C4-2B (cell line): ENCODE measurements around the gene GCG.

ENCODE experiments used
- H3K27ac ChIP-seq: fragments of 450-650 bp; 2 replicates; pipeline ENCODE4 v1.5.1; 2017
- ZFX ChIP-seq: fragments of 450-650 bp; IDR thresholded peaks from 2 replicates; pipeline ENCODE4 v1.6.1; 2017
- TF ChIP-seq, protein P1 (sequence below): fragments of 450-650 bp; conservative IDR thresholded peaks from 2 replicates; pipeline ENCODE4 v1.5.1; 2017; ENCODE audit warnings: mild to moderate bottlenecking

The GCG gene

DNA sequence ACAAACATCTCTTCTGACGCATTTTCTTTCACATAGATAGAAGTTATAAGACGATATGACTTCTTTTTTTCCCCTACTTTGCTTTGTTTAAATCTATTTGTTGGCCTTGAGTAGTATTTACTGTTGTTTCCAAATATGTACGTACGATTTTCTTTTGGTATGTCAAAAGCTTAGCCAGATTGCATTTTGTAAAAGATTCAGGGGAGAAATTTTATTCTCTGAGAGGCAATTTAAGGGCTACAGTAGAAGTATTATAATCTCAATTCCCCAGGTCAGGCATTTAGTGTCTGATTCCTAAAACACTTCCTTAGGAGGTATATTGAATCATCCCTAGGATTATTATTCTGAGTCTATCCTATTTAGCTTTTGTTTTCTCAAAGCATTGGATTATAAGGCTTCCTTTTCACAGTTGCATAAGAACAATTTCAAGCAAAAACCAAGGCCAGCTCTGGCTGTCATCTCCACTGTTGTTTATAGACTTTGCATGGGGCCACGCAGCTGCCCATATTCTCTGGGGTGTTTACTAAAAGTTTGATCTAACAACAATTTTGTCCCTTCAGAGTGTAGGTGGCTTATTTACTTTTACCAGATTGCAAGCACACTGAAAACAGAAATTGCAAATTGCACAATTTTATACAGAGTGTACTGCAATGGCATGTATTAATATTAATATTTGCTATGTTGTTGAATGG, 33.6 kb upstream of the GCG start:
- TF ChIP-seq, protein P1, sequence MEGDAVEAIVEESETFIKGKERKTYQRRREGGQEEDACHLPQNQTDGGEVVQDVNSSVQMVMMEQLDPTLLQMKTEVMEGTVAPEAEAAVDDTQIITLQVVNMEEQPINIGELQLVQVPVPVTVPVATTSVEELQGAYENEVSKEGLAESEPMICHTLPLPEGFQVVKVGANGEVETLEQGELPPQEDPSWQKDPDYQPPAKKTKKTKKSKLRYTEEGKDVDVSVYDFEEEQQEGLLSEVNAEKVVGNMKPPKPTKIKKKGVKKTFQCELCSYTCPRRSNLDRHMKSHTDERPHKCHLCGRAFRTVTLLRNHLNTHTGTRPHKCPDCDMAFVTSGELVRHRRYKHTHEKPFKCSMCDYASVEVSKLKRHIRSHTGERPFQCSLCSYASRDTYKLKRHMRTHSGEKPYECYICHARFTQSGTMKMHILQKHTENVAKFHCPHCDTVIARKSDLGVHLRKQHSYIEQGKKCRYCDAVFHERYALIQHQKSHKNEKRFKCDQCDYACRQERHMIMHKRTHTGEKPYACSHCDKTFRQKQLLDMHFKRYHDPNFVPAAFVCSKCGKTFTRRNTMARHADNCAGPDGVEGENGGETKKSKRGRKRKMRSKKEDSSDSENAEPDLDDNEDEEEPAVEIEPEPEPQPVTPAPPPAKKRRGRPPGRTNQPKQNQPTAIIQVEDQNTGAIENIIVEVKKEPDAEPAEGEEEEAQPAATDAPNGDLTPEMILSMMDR = no peak
- no peak for TF ChIP-seq ZFX

DNA sequence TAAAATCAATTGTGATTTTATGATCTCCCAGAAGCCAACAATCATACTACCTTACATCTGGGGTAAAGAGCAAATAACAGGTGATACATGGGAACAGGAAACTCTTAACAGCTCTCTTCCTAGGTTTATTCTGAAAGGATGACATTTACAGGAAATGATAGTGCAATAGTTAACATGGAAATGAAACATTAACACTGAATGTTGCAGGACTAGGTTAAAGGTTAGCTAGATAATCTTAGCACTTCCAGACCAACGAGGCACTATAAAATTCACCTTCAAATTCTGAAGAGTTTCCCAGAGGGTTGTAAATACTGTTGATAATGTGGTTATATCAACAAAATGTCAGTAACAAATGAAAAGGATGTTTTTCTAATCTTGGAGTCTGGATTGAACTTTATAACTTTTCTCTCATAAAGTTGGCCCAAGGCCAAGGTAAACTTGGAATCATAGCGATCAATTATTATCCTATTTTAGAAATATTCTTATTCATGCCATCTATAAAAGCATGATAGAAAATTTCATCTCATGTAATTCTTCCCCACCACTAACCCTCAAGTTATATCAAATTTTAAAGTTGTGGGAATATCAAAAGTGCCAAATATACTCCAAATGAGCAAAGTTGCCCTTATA, 32.9 kb upstream of the GCG start:
- TF ChIP-seq, protein P1 = no peak
- TF ChIP-seq ZFX = no peak
- no peak overlapping the region for H3K27ac ChIP-seq

More for the DNA sequence above, 33.6 kb upstream of the GCG start:
- H3K27ac ChIP-seq = no peak overlapping the region

DNA sequence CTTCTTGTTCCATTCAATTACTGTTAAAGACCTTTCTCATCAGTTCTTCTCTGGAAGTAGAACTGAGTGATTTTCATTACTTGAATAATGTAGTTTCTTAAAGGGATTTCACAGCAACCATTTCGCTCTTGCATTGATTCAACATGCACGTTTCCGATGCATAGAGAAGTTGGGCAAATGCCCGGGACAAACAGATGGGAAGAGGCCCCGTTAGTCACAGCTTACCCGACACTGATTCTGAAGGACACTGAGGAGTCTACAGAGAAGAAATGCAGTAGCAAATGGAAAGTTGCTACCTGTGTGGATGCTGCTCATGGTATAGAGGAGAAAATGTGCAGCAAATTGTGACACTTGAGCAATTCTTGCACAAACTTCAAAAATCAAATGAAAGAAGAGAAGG, 32.3 kb upstream of the GCG start:
- no peak overlapping the region for H3K27ac ChIP-seq
- TF ChIP-seq ZFX = no peak

DNA sequence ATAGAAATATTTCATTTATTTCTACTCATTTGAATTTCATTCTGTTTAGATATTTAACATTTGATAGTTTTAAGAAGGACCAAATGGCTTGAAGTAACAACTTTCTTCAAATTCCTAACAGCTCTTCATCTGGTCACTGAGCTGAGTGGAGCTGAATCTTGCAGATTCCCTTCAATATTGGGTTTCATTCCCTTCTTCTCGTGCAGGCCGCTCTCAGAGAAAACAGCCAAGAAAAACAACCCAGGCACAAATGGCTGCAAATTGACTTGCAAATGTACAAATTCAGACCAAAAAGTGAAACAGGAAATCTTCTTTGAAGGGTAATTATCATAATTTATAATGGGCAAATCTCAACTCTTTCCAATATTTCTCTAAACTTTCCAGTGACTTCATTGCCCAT, 30.3 kb upstream of the GCG start:
- TF ChIP-seq ZFX = no peak
- TF ChIP-seq, protein P1 = no peak
- H3K27ac ChIP-seq = no peak overlapping the region

DNA sequence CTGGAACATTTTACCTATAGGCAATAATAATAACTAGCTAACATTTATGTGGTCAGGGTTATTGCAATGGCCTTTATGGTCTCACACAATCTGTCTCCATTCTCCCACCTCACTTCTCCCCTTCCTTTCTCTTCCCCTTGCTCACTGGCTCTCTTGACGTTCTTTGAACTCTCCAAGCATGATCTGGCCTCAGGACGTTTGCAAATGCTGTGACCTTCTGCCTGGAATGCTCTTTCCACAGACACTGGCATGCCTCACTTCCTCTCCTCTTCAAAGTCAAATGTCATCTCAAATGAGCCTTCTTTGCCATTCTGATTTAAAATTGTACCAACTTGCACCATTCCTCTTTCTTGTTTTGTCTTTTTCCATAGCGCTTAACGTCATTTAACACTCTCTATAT, 25.3 kb upstream of the GCG start:
- H3K27ac ChIP-seq = no peak overlapping the region
- TF ChIP-seq, protein P1 = no peak
- no peak for TF ChIP-seq ZFX

DNA sequence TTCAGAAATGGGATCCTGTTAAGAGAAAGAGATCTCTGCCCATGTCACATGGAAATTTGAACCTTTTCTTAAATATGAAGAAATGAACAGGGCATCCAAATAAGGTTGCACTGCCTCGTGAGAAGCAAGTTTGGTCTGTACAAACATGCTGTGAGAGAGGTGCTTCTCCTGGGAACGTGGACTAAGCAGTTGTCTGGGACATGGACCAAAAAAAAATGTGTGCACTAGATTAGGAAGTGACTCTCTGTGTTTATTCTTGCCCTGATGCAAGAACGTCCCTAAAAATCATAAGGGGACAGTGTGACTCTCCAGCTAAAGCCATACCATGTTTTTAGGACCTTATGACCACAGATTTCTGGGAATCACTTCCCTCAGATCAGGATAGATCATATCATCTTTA, 23.7 kb upstream of the GCG start:
- TF ChIP-seq ZFX = no peak
- H3K27ac ChIP-seq = no peak overlapping the region

DNA sequence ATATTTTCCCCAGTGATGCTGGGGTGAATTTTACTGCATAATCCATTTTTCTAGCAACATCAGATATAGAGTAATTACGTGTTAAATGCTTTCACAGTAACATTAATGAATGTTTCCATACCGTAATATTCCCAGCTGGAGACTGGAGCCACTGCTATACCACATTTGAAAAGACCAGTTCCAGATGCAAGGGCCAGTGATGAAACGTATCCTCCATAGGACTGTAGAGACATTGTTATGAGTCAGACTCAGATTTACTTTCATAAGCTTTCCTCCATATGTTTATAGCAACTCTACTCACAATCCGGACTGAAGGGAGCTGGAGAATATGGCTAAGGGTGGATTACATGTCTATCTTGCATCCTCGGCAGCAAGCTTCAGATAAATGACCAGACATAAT, 22.7 kb upstream of the GCG start:
- no peak for TF ChIP-seq ZFX
- TF ChIP-seq, protein P1 = no peak
- no peak overlapping the region for H3K27ac ChIP-seq

DNA sequence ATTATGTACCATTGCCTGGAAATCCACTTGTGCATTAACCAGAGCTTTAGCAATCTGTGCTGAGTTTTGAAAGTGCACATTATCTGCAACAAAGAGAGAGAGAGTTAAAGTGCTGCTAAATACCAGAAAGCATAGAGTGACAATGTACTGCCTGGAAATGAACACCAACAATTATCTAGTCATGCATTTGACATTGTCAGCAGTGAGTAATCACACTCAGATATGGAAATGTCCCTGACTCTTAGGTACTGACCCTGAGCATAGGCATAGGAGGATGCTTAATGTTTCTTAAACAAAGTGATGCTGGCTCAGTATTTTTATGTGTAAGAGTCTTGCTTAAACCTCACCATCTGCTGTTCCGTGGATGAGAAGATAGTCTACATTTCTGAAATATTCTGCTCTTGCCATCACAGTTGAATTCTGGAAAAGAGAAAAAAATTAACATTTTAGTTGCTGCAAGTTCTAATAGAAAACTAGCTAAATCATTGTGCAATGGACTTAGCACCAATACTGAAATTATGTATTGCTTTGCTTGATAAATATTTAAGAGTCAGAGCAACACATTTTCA, 20.8 kb upstream of the GCG start:
- TF ChIP-seq, protein P1 = no peak
- TF ChIP-seq ZFX = no peak
- H3K27ac ChIP-seq = no peak overlapping the region
